ENCODE results near the gene RAB11FIP5.

RAB11FIP5 gene

DNA sequence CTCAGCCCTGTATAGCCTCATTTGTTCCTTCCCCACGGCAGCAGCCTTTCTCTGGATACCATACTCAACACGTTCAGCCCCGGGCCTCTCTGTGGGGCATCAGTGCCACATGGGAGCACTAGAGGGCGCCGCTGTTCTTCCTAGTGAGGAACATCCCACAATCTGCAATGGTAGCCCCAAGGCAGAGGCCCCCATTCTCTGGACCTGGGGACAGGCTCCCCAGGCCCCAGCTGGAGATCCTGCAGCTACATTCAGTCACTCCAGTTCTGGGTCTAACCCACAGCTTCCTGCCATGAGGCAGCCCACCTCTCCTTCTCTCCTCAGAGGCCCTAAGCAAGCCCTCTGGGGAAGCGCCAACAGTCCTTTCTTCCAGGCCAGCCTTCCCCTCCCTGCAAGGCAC lies 27.1 kb downstream of the RAB11FIP5 start:
- DNase-seq: peak; percentile 84

DNA sequence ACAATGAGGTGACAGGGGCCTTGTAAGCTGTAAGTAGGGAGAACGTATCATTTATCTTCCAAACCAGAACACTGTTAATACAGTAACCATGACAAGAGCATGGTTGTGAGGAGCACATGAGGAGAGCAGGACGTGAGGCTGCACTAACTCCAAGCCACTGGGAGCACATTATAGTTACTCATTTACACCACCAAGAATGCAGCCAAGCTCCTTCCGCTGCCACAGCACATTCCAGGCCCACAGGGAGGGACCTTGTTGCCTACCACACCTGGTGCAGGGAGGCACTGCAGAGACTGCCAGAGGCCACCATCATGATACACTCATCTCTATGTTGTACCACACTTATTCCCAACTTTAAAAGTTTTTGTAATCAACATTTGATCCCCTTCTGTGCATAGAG lies 27.8 kb downstream of the RAB11FIP5 start:
- no peak for DNase-seq

DNA sequence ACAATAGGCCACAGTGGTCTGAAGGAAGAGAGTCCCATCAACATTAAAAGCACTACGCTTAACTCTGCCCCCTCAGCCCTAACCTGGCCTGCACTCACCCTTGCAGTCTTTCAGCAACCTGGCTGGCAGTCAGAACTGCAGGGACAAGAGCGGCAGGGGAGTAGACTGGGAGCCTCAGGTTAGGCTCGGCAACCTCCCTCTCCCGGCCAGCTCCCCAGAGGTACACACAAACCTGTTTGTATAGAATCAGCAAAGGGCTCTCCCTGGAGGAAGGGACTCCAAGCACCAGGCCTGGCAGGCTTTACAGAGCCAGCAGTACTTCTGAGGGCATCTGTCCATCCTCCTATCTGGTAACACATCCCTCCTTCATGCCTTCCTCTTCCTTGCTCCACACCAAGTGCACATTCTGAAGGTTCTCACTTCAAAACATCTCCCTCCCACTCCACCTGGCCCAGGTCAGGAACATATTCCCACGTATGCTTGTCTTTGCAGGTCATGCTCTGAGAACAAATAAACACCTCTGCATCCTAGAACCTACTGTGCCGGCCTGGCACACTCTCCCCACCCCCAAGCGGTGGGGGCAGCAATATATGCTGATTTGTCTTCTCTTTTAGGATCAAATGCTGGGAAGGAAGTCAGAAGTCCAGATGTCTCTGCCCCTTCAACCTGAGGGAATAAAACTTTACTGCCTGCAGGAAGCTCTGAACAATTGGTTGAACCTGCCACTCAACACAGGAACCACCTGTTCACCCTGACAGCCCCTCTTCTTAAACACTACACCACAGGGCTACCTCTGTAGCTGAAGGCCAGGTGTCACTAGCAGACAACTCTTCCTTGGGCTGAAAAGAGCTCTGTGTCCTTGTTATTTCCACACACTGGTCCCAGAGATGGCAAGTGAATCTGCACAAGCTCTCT lies 28.6 kb downstream of the RAB11FIP5 start:
- DNase-seq: no peak

DNA sequence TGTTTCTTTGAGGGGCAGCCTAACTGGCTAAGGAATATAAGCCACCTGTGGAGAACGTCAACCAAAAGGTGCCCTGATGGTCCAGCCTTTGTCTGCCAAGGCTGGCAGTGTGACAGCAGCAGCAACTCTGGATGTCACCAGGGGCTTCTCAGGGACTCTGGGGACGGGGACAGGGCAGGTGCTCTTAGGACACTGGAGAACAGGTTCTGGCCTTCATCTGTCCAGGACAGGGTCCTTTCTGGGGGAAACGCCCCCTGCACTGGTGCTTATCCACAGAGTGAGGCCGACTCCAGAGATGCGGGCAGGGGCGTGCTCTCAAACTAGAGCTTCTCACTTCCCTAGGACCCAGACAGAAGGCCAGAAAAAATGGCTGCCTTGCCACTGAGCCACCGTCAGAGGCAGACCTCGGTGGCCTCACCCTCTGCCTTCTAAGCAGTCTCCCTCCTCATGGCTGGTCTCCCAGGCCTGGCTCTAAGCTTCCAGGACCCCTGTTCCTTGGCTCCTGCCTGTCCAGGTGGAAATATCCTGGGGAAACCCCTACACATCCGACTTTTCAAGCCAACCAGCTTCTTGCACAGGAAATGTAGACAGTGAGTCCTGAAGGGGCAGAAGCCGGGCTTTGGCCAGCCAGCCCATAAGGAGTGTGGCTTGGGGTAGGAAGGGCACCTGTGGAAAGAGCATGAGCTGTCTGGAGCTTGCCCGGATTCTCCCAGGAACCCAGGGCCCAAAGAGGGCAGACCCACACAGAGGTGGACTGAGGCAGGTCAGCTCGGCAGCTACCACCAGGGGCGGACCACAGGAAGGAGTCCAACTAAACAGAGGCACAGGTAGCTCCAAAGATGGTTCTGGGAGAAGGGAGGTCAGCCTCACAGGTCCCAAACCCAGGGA lies 30.0 kb downstream of the RAB11FIP5 start:
- no peak for DNase-seq

DNA sequence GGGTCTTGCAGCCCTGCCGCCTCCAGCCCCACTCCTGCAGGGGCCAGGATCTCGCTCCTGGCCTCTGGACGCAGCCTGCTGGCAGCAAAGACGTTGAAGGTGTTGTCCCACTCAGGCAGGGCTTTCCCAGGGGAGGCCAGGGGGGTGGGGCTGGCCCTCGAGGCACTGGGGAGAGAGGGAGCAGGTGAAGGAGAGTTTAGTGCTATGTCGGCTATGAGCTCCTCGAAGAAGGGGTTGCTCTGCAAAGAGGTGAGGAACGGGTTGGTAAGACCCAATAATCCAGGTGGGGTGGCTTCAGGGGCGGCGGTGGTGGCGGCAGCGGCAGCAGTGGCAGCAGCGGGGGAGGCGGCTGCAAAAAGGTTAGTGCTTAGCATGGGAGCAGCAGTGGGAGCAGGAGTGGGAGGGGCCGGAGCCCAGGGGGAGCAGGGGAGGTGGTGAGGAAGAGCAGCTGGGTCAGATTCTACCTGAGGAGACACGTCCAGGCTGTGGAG lies 31.5 kb downstream of the RAB11FIP5 start:
- no peak for DNase-seq

DNA sequence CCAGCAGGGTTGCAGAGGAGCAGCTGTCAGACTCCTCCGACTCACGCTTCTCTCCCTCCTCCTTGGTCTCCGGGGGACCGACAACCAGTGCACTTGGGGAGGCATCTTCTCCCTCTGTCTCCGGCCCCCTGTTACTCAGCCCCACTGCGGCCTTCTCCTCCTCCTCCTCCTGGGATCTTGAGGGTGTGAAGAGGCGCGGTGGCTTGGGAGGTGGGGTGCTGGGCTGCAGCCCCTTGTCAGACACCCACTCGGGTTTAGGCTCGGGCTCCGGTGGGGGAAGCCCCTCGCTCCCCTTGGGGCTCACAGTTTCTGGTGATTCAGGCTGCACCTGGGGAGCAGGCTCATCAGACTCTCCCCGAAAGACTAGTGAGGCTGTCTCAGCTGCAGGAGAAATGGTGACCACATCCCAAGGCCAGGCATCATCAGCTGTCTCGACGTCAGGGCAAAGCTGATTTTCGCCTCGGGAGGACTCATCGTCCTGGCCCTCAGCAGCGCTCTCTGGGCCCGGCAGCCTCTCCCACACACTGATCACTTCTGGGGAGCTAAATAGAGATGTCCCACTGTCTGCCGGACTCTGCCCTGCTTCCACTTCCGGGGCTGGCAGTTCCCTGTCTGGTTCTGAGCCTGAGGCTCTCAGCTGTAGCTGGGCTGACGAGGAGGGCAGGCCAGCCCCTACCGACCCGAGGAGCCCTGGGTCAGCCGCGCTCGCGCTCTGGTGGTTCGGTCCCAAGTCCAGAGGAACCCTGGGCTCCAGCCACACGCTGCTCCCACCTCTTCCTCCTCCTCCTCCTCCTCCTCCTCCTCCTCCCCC lies 32.2 kb downstream of the RAB11FIP5 start:
- no peak for DNase-seq

DNA sequence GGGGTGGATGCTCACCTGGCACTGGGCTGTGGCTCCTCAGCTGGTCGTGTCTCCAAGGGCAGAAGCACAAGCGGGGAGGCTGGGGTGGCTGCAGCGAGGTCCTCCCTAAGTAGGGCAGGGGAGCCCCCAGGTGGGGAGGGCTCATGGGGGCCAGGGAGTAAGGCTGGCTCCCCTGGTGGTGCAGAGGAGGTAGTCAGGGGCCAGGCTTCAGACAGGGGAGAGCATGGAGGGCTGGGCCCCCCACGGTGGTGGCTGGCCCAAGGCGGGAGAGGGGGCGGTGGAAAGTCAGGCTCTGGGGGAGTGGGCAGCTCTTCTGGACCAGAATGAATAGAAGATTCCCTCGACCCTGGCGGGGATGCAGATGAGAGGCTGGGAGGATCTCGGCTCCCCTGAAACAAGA lies 33.1 kb downstream of the RAB11FIP5 start:
- no peak for DNase-seq

DNA sequence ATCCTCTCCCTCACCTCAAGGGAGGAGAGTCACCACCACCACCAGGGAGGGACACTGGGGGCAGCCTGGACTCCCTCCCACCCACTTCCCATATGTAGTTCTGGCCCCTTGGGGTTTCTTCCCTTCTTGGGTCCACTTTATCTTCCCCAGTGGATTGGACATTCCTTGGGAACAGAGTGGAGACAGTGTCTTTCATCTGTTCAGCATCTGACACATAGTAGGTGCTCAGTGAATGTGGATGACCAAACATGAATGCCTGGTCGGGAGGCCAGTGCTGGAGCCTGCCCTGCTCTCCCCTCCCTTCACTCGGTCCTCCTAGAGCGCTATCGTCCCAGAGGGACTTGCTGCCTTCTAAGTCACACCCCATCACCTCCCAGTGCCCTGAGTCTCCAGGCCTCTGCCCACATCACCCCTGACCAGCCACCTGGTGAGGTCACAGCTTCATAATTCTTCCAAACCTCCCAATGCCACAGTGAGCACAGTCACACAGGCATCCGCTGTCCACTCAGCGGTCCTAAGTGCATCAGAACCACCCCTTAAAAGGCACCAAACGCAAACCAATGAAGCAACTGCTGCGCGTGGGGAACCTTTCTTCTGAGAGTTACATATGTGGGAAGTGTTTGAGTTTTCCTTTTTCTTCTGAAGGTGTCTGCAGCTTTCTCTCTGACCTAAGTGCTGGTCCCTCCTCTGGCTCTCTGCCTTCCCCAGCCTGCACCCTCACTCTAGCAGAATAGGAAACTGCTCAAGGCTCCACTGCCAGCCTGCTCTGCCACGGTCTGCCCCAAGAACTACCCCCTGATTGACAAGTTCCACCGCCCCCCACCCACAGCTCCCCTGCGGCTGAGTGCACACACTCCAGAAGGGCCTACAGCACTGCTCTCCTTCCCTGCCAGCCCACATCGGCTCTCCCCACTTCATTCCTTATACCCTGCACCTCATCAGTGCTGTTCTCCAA lies 34.0 kb downstream of the RAB11FIP5 start:
- no peak for DNase-seq

DNA sequence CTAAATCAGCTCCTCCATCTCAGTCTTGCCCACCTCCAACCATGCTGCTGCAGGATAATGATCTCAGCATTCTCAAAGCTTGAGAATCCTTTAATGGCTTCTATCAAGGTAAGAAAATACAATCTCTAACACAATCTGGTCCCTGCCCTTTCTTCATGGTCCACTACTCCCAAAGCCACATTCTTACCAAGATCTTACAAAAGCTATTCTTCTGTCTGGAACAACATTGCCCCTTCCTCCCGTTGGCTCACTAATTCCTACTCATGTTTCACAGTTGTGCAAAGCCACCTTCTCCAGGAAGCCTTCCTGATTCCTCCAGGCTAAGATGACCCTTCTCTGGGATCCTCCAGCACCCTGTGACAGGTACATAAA lies 35.3 kb downstream of the RAB11FIP5 start:
- no peak for DNase-seq

DNA sequence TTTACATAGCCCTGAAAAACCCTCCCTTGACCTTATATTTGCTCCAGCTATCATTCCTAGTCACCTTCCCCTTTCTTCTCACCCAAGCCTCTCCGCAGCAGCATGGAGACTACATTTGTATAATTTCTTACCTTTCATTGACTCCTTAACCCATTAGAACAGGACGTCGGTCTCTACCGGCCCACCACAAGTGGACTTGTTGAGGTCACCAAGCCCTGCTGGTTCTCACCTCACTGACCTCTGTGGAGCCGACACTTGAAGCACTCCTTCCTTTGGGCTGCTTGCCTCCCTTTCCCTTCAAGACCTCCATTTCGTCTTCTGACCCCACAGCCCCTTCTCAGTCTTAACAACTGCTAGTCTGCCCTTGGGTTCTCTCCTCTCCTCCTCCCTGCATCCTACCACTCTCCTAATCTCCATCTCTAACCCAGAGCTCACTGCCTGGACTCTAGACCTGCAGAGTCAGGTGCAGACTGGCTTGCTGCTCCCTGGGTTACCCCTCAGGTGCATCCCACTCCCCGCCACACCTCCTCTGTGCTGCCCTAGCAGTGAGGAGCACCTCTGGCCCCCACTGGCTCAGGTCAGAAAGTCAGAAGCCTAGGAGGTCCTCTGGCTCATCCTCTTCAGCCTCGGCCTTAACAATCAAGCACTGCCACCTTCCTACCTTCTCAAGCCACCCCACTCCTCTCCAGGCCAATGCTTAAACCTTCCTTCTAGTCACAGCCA lies 35.9 kb downstream of the RAB11FIP5 start:
- no peak for DNase-seq

DNA sequence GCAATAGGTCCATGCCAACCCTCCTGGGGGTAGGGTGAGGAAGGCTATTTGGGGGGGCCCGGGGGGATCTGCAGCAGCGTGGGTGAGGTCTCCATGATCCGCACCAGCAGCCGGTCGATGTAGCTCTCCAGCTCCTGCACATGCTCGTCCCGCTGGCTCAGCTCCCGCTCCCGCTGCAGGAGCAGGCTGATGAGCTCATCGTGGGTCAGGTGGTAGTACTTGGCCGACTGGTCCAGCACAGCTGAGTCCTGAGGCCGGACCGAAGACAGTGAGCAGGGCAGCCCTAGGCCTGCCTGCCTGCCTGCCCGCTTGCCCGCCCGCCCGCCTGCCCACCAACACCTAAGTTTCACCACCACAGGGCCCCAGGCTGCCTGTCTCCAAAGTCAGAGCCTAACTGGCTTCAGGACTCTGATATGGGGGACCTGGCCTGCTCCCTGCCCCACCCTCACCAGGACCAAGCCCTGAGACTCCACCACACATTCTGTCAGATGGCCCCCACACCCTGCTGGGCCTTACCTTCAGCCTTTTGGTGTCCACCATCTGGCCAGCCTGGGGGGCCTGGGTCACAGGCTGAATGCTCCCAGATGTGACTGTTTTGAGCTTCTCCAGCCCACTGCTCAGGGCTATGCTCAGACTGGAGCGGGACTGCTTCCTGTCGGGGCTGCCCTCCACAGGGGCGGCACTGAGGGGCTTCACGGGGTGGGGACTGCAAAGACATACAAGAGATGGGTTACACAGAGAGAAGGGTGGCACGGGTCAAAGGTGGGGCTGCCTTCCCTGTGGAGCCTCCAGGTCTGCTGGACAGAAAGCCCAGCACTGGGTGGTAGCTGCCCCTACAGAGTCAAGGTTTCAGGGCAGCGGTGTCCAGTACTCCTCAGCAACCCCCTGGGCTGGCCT lies 37.0 kb downstream of the RAB11FIP5 start:
- DNase-seq: no peak

DNA sequence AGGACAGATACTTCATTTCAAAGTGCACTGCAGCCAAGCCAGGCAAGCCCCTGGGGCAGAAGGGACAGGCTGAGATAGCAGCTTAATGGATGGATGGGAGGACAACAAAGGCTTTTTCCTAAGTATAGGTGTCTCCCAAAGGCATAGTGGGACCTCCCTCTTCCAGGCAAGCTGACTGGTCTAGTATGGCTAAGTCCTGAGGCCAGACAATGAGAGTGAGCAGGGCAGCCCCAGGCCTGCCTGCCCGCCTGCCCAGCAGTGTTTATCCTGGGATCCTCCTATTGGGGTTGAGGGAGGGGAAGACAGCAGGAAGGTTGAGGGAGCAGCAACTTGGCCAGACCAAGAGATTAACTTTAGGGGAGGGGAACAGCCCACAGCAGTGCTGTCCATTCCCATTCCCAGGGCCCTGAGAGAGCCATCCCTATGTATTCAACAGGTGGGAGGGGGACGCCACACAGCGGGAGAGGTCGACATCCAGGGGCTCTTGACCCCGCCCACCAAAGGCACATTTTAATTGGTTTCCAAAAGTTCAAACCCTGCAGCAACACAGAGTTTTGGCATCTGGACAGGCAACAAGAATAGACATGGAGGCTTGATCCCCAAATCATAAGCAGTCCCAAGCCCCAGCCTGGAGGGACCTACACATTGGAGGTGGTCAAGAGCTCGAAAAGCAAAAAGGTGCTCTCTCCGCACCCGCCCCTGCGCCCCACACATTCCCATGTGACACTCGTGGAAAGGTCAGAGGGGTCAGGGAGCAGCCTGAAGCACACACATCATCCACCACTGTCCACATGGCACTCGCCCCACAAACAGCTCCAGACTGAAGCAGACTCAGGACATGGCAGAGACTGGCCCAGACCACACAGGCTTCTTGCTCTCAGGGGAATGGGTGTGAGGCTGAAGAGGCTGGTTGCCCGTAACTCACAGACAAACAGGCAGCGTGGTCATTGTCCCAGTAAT lies 38.4 kb downstream of the RAB11FIP5 start:
- no peak for DNase-seq

DNA sequence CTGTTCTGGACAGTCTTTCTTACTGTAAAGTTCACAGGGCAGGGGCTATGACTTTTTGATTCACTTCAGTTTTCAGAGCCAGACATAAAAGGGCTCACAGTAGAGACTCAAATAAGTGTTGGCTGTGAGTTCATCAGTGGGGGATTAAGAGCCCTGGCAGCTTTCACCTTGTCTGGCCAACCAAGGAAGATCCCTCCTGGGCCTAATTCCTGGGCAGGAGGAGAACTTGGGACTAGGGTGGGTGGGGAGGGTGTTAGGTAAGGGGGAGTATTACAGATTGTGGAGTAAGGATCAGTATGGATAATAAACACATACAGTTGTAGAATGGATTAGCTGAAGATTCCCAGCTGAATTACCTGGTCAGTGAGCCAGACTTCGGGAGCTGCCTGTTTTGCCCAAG lies 40.3 kb downstream of the RAB11FIP5 start:
- DNase-seq: no peak

DNA sequence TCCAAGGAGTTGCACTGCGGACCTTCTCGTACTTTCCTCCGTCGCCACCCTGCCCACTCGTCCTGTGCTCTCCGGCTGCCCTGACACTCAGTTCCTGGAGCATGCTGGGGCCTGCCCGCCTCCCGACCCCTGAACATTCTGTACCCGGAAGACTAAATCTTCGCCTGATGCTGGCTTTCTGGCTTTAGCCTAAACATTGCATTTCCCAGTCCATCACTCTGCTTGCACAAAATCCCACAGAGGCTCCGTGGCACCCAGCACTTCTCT lies 40.7 kb downstream of the RAB11FIP5 start:
- DNase-seq: no peak

DNA sequence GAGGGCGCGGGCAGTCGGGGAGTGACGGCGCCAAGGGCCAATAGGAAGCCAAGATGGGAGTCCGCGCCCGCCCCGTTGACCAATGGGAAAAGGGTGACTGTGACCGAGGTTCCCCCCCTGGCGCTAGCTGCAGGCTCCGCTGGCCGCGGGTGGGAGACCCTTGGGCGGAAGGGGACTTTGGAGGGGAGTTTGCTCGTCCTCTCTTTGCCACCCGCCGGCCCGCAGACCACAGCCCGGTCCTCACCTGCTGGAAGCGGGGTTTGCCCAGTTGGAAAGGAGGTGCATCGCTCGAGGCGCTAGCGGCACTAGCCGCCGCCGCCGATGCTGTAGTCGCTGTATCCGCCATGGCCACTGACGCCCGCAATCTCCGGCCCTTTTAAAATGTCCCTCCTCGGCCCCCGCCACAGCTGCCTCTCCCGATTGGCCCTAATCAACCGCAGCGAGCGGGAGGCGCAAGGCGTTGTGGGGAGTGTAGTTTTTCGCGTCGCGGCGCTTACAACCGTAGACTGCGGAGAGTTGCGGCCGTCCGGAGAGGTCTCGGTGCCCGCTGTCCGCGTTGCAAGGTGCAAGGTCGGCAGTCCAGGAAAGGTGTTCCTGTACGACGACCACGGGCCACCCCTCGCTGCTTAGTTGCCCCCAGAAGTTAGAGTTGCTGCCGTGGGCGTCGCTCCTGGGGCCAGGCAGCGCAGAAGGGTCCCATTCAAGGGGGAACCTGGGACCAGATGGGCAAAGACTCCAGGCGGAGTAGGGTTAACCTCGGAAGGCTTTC lies 41.2 kb downstream of the RAB11FIP5 start, which contains the start of gene SFXN5:
Gene SFXN5 (minus strand): TSS at position 353 of the 769 bp plus-strand sequence. CDS start 7 bp downstream, at position 346.
- peak; percentile 93 for DNase-seq

DNA sequence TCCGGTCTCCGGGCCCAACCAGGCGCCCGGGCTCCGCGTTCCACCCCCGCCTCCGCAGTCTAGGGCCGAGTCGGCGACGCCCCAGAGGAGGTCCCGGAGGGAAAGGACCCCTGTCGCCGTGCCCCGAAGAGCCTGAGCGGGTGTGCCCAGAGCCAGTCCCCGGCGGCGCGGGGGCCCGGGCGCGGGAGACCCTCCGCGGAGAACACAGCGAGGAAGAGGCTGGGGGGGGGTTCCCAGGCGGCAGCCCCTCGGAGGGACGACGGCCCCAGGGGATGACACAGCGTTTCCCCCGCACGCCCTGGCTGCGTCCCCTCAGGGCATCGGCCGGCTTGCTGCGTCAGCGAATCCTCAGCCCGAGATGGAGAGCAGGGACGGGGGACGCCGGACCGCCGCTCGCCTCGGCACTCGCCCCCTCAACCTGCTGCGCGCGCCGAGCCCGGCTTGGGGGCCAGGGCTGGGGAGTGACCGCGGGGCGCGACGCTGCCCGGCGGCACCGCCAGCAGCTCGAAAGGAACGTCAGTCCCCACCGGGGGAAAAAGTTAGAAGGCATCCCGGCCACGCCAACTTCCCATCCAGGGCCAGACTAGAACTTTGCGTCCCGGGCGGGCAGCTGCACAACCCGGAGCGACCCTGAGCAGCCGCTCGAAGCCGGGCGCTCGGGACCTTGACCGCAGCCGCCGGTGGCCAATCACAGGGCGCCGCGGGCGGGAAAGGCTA lies 41.9 kb downstream of the RAB11FIP5 start:
- peak; percentile 55 for DNase-seq
